IPS-20b (cell line): ENCODE data around the gene HRH1.

Experiments
- H3K27ac ChIP-seq: one replicate; pipeline ENCODE4 v1.5.1; 2013; ENCODE audit warnings: low read length
- H3K27me3 ChIP-seq: 2 replicates; pipeline ENCODE4 v1.6.1; 2013; ENCODE audit warnings: mild to moderate bottlenecking, low read length, inconsistent platforms; ENCODE audit not compliant: insufficient read depth
- H3K36me3 ChIP-seq: 2 replicates; pipeline ENCODE4 v1.6.1; 2013; ENCODE audit warnings: low read depth, mild to moderate bottlenecking, inconsistent platforms, low read length, moderate library complexity; ENCODE audit not compliant: insufficient read depth
- H3K4me1 ChIP-seq: 2 replicates; pipeline ENCODE4 v1.6.1; 2013; ENCODE audit warnings: mild to moderate bottlenecking, control low read depth, inconsistent platforms, low read length, moderate library complexity; ENCODE audit not compliant: insufficient read depth
- H3K4me3 ChIP-seq: 2 replicates; pipeline ENCODE4 v1.5.1; 2013; ENCODE audit warnings: mild to moderate bottlenecking, low read length, inconsistent platforms
- H3K9ac ChIP-seq: 2 replicates; pipeline ENCODE4 v1.6.1; 2013; ENCODE audit warnings: low read depth, mild to moderate bottlenecking, inconsistent platforms, low read length, moderate library complexity
- H3K9me3 ChIP-seq: 2 replicates; pipeline ENCODE4 v1.6.1; 2013; ENCODE audit warnings: mild to moderate bottlenecking, low read depth, low read length, inconsistent platforms; ENCODE audit not compliant: insufficient read depth

HRH1 gene

DNA sequence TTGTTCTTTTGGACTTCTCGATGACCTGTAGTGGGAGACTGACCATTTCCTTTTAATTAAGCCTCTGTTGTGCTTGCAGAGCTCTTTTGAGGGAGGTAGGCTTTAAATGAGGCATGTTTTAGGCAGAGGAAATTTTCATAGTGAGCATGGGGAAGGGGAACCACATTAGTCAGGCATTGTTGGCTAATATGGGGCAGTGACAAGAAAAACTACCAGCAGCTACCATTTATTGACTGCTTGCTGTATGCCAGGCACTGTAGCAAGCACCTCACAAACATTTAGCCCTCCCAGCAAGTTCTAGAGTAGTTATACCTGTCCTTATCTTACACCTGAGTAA is 128.8 kb downstream of the HRH1 start:
- Histone ChIP-seq H3K27ac (no peak overlapping the region), H3K9me3 (no peaks in the 10 kb centered on the region), H3K4me1 (no peaks in the 10 kb centered on the region), H3K4me3 (no peak overlapping the region), H3K9ac (no peak overlapping the region), H3K27me3 (no peaks in the 10 kb centered on the region), H3K36me3 (0 out of 2 replicates have a peak, but pooled peaks cover 10% of the 10 kb centered on the region)

- Histone ChIP-seq H3K4me3 (no peak overlapping the region), H3K36me3 (0 out of 2 replicates have a peak, but pooled peaks cover 10% of the 10 kb centered on the region), H3K9me3 (no peaks in the 10 kb centered on the region), H3K9ac (no peak overlapping the region), H3K27me3 (no peaks in the 10 kb centered on the region), H3K27ac (no peak overlapping the region), H3K4me1 (no peaks in the 10 kb centered on the region)
Measured at GRCh38 chr3:11284011-11284410, 129.7 kb downstream of the HRH1 start.

DNA sequence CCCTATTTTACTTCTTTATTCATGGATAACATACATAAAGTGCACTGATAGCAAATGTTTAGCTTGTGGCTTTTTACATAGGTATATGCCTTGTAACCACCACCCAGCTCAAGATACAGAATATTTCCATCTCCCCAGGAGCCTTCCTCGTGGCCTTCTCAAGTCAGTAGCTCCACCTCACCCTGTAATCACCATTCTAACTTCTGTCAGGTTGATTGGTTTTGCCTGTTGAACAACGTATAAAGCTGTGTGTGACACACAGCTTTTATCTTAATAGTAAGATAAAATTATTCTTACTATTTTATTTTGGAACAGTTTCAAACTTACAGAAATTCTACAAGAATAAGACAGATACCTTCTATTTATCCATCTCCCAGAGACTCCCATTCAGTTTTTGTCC is 131.2 kb downstream of the HRH1 start:
- H3K36me3 ChIP-seq, result 0 out of 2 replicates have a peak, but pooled peaks cover 10% of the 10 kb centered on the region
- H3K4me1 ChIP-seq, result no peaks in the 10 kb centered on the region
- no peaks in the 10 kb centered on the region for H3K9me3 ChIP-seq
- H3K27ac ChIP-seq, result no peak overlapping the region
- H3K4me3 ChIP-seq, result no peak overlapping the region
- no peak overlapping the region for H3K9ac ChIP-seq
- no peaks in the 10 kb centered on the region for H3K27me3 ChIP-seq

- Histone ChIP-seq H3K4me3 (no peak overlapping the region), H3K27me3 (no peaks in the 10 kb centered on the region), H3K4me1 (no peaks in the 10 kb centered on the region), H3K9me3 (no peaks in the 10 kb centered on the region), H3K9ac (no peak overlapping the region), H3K36me3 (0 out of 2 replicates have a peak, but pooled peaks cover 4% of the 10 kb centered on the region), H3K27ac (no peak overlapping the region)
Measured at GRCh38 chr3:11287404-11287803, 133.1 kb downstream of the HRH1 start.

GRCh38 chr3:11288021-11288491 is 133.8 kb downstream of the HRH1 start:
- Histone ChIP-seq H3K4me1 (no peaks in the 10 kb centered on the region), H3K9ac (no peak overlapping the region), H3K4me3 (no peak overlapping the region), H3K27ac (no peak overlapping the region), H3K27me3 (no peaks in the 10 kb centered on the region), H3K9me3 (no peaks in the 10 kb centered on the region), H3K36me3 (no peaks in the 10 kb centered on the region)

DNA sequence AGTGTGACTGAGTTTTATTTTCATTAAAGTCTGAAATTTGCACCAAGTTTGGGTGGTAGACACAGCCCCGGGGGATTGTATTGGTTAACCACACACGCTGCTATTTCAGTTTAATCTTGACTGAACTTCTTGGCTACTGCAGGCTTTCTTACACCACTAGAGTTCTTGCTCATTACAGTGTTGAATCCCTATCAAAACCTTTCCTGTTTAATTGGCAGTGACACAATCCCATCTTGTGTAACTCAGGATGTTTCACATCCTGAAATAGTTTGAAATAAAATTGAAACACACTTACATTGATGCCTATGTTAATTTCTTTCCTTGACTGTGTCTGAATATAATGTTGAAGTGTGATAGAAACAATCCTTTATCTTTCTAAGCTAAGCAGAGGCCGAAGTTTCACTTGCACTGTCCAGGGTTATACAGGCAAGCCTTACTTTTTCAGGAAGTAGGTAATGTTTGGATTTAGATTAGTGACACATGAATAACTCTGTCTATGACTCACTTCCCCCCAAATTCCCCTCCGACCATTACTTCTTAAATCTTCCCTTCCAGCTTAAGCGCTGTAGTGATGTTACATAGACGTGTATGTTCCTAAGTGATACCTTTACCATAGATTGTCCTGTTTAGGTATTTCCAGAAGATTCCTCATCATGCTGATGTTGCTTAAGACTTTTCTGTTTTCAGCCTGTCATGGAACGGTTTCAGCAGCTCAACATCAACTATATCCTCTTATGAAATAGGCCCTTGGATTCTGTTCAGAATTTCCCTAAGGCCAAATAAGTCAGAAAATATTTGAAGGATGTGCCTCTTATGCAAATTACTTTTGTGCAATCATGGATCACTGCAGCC is 134.7 kb downstream of the HRH1 start:
- no peak overlapping the region for H3K27ac ChIP-seq
- H3K4me1 ChIP-seq, result no peaks in the 10 kb centered on the region
- no peaks in the 10 kb centered on the region for H3K27me3 ChIP-seq
- no peaks in the 10 kb centered on the region for H3K9me3 ChIP-seq
- no peak overlapping the region for H3K9ac ChIP-seq
- H3K4me3 ChIP-seq, result no peak overlapping the region
- no peaks in the 10 kb centered on the region for H3K36me3 ChIP-seq

GRCh38 chr3:11289864-11290263 is 135.6 kb downstream of the HRH1 start:
- H3K27me3 ChIP-seq, result no peaks in the 10 kb centered on the region
- no peak overlapping the region for H3K27ac ChIP-seq
- H3K36me3 ChIP-seq, result no peaks in the 10 kb centered on the region
- H3K4me3 ChIP-seq, result no peak overlapping the region
- H3K9ac ChIP-seq, result no peak overlapping the region
- no peaks in the 10 kb centered on the region for H3K9me3 ChIP-seq
- no peaks in the 10 kb centered on the region for H3K4me1 ChIP-seq

GRCh38 chr3:11290743-11291680 is 136.7 kb downstream of the HRH1 start:
- no peak overlapping the region for H3K27ac ChIP-seq
- no peak overlapping the region for H3K9ac ChIP-seq
- H3K4me3 ChIP-seq, result no peak overlapping the region
- H3K27me3 ChIP-seq, result no peaks in the 10 kb centered on the region
- H3K36me3 ChIP-seq, result no peaks in the 10 kb centered on the region
- no peaks in the 10 kb centered on the region for H3K4me1 ChIP-seq
- H3K9me3 ChIP-seq, result no peaks in the 10 kb centered on the region

- Histone ChIP-seq H3K36me3 (no peaks in the 10 kb centered on the region), H3K27me3 (no peaks in the 10 kb centered on the region), H3K9ac (no peak overlapping the region), H3K4me3 (no peak overlapping the region), H3K9me3 (no peaks in the 10 kb centered on the region), H3K4me1 (no peaks in the 10 kb centered on the region), H3K27ac (no peak overlapping the region)
Measured at GRCh38 chr3:11291808-11292207, 137.5 kb downstream of the HRH1 start.

GRCh38 chr3:11297126-11297525 is 142.8 kb downstream of the HRH1 start:
- H3K9me3 ChIP-seq, result no peaks in the 10 kb centered on the region
- H3K36me3 ChIP-seq, result peaks cover 9% of the 10 kb centered on the region; the same call in 1 of the 2 replicates
- H3K4me1 ChIP-seq, result no peaks in the 10 kb centered on the region
- H3K27ac ChIP-seq, result no peak overlapping the region
- H3K4me3 ChIP-seq, result no peak overlapping the region
- H3K27me3 ChIP-seq, result no peaks in the 10 kb centered on the region
- no peak overlapping the region for H3K9ac ChIP-seq

- Histone ChIP-seq H3K4me3 (no peak overlapping the region), H3K9ac (no peak overlapping the region), H3K4me1 (no peaks in the 10 kb centered on the region), H3K27me3 (no peaks in the 10 kb centered on the region), H3K36me3 (peaks cover 13% of the 10 kb centered on the region; the same call in 1 of the 2 replicates), H3K9me3 (no peaks in the 10 kb centered on the region), H3K27ac (no peak overlapping the region)
Measured at GRCh38 chr3:11300970-11301369, 146.7 kb downstream of the HRH1 start.
